BJ (cell line): ENCODE measurements around the gene MACROH2A1. TPM values are rescaled to one million over a fixed set of nuclear protein-coding genes. Genes with fewer than 3 reads are reported as not detected.
"Not testable (repeated sequence)": the region's sequence is repeated elsewhere in the genome, so short reads cannot be mapped to it uniquely, and the experiment has no call there.

ENCODE experiments used
- CTCF ChIA-PET: fragments of 350-600 bp; formaldehyde crosslinking; extraction: SDS; loops from one replicate; lab custom pipeline; 2021; ENCODE audit warnings: antibody characterized with exemption, inconsistent platforms; lab: Yijun Ruan, JAX
- POLR2A ChIA-PET: fragments of 300-600 bp; sonication (Branson Sonifier 250); formaldehyde crosslinking; extraction: SDS; loops from one replicate; lab custom pipeline; 2021; ENCODE audit warnings: antibody characterized with exemption; lab: Charles Lee
- DNase-seq: peaks from one replicate; pipeline ENCODE4 v3.0.0-alpha.2; 2011; ENCODE audit warnings: low read depth
- H3K27me3 ChIP-seq: 2 replicates; pipeline ENCODE4 v1.6.0; 2011; ENCODE audit warnings: low read length; ENCODE audit not compliant: control insufficient read depth, insufficient read depth
- H3K36me3 ChIP-seq: 2 replicates; pipeline ENCODE4 v1.5.1; 2011; ENCODE audit warnings: low read length; ENCODE audit not compliant: control insufficient read depth, insufficient read depth
- H3K4me3 ChIP-seq: 2 replicates; pipeline ENCODE4 v1.5.1; 2011; ENCODE audit warnings: low read depth, mild to moderate bottlenecking, control low read depth, low read length
- polyA plus RNA-seq: library from polyadenylated mRNA; depleted of rRNA; stranded (reverse); fragments of >200 nt; gene quantifications from 2 replicates; pipeline ENCODE4 v1.2.3, GENCODE V29; 2011
- TF ChIP-seq, protein P1 (sequence below): IDR thresholded peaks from 2 replicates; pipeline ENCODE4 v1.5.1; 2011; ENCODE audit warnings: low read depth, mild to moderate bottlenecking, control low read depth, inconsistent platforms, low read length, moderate library complexity; ENCODE audit not compliant: insufficient read depth

MACROH2A1 gene
- polyA plus RNA-seq, 1 experiment = 96.0 TPM

DNA sequence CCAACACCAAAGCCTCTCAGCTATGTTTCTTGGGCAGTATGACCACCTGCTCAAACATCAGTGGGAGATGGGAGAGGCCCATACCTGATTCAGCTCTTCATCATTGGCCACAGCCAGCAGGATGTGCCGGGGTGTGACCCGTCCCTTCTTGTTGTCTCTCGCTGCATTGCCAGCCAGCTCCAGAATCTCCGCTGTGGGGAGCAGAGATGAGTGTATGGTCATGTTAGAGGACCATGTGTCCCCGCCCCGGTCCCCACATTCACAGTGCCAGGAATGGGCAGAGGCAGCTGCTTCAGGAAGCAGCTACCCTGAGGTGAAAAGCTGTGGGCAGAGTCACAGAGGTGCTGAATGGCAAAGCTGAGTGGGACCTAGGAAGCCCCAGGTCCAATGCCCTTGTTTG lies 29.1 kb downstream of the MACROH2A1 start:
- ChIA-PET CTCF (interaction anchor here (1.1 to 1.6 kb wide), 2 partner anchors 11 to 13 kb away, joined by 4 read pairs; no protein-coding TSS in a partner anchor), POLR2A (no interaction called here)
- TF ChIP-seq, protein P1, sequence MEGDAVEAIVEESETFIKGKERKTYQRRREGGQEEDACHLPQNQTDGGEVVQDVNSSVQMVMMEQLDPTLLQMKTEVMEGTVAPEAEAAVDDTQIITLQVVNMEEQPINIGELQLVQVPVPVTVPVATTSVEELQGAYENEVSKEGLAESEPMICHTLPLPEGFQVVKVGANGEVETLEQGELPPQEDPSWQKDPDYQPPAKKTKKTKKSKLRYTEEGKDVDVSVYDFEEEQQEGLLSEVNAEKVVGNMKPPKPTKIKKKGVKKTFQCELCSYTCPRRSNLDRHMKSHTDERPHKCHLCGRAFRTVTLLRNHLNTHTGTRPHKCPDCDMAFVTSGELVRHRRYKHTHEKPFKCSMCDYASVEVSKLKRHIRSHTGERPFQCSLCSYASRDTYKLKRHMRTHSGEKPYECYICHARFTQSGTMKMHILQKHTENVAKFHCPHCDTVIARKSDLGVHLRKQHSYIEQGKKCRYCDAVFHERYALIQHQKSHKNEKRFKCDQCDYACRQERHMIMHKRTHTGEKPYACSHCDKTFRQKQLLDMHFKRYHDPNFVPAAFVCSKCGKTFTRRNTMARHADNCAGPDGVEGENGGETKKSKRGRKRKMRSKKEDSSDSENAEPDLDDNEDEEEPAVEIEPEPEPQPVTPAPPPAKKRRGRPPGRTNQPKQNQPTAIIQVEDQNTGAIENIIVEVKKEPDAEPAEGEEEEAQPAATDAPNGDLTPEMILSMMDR = no peak
- Histone ChIP-seq H3K4me3 (no peak overlapping the region), H3K36me3 (peaks cover 12% of the 10 kb centered on the region), H3K27me3 (no peaks in the 10 kb centered on the region)
- DNase-seq = no peak

DNA sequence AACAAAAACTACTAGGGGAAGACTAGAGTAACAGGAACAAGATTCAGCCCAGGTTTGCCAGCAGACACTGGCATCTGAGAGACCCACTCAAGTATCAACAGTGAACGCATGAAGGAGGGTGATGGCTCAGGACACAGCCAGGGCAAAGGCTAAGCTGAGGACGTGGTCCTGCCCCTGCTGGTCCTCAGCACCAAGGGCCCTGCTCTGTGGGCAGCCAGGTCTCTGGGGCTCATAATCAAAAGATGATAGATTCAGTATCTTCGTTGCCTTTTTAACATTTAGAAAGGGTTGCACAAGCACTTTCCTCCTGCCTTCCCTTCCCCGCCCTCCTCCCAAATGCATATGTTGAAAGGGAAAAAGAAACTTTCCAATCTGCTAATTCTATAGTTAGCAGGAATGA lies 31.5 kb downstream of the MACROH2A1 start:
- ChIA-PET POLR2A (no interaction called here), CTCF (interaction anchor here (1.0 kb wide), 2 partner anchors 11 to 30 kb away, joined by 3 read pairs; no protein-coding TSS in a partner anchor)
- no peaks in the 10 kb centered on the region for H3K27me3 ChIP-seq
- TF ChIP-seq, protein P1 = no peak
- no peak overlapping the region for H3K4me3 ChIP-seq
- peaks cover 12% of the 10 kb centered on the region for H3K36me3 ChIP-seq
- no peak for DNase-seq

DNA sequence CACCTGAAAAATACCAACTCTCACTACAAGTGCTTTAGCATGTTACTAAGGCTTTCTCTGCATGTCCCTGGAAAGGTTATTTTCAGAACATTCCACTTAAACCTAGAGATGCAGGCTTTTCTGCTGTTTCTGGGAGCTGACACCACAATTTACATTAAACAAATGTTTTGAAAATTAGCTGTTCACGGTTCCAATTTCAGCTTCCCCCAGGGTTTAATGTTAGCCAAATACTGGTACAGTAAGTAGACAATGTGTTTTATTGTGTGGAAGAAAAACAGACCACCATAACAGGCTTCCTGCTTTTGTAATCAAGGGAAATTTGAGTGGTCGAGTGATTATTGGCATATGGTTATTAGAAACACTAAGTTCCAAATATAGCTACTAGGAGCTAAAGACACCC lies 32.0 kb downstream of the MACROH2A1 start:
- H3K36me3 ChIP-seq = peaks cover 12% of the 10 kb centered on the region
- CTCF ChIA-PET = interaction anchor here (0.6 to 1.1 kb wide), 3 partner anchors 10 to 64 kb away, joined by 3 to 4 read pairs (median 3); no protein-coding TSS in a partner anchor
- H3K27me3 ChIP-seq = no peaks in the 10 kb centered on the region
- H3K4me3 ChIP-seq = no peak overlapping the region
- DNase-seq = no peak
- TF ChIP-seq, protein P1 = no peak
- POLR2A ChIA-PET = no interaction called here

DNA sequence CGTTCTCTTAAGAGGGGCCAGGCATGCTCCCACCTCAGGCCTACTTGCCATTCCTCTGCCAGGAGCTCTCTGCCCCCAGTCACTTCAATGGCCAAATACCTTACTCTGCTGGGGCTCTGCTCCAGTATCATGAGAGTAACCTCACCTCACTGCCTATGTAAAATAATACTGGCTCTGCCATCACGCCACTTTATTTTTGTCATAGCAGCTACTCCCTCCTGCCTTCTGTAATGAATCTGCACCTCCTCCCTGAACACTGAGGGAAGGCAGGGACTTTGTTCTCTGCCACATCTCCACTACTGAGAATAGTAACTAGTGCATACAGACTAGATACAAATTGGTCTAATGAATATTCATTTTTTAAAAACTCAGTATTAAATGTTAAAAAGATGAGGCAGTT lies 33.8 kb downstream of the MACROH2A1 start:
- Histone ChIP-seq H3K27me3 (no peaks in the 10 kb centered on the region), H3K4me3 (no peak overlapping the region), H3K36me3 (peaks cover 13% of the 10 kb centered on the region)
- no peak for DNase-seq
- POLR2A ChIA-PET = no interaction called here
- TF ChIP-seq, protein P1 = no peak
- CTCF ChIA-PET = interaction anchor here (0.9 to 1.2 kb wide), 3 partner anchors 11 to 61 kb away, joined by 3 to 4 read pairs (median 4); no protein-coding TSS in a partner anchor

DNA sequence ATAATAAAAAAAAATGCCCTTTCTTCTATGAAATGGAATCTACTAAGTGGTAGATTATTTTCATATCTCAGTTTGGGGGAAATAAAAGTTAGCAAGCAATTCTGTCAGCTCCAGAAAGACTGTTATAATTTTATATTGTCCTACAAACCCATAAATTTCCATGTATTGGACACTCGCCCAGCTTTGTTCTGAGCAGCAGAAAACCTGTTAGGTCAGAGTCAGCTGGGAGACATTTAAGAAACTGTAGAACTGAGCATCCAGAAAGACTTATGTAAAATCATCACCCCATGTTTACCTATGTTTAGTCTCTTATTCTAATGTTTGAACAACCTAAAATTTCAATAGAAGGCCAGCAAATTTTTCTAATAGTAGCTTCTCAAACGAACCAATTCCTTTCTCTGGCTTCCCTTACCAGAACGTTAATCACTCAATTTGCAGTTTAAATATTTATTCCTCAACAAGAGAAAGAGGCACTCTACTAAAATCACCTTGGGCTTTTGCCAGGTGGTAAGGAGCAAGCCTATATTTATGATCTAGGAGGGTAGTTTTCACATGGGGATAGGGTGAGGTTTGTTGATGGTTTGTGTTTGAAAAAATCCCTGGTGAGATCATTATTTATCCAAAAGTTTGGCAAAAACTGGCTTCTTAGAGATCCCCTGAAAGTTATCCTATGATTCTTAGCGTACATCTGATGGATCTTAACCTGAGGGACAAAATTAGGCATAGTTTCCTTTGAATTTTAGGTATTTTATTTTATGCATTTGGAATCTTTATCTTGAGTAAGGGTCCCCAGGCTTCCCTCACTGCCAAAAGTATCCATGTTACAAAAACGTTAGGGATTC lies 34.4 kb downstream of the MACROH2A1 start:
- ChIA-PET POLR2A (no interaction called here), CTCF (interaction anchor here (0.7 to 1.2 kb wide), 4 partner anchors 11 to 83 kb away, joined by 3 to 4 read pairs (median 4); partner anchors contain the start of gene DCANP1)
- peaks cover 13% of the 10 kb centered on the region for H3K36me3 ChIP-seq
- TF ChIP-seq, protein P1 = no peak
- no peak for DNase-seq
- H3K4me3 ChIP-seq = no peak overlapping the region
- no peaks in the 10 kb centered on the region for H3K27me3 ChIP-seq

DNA sequence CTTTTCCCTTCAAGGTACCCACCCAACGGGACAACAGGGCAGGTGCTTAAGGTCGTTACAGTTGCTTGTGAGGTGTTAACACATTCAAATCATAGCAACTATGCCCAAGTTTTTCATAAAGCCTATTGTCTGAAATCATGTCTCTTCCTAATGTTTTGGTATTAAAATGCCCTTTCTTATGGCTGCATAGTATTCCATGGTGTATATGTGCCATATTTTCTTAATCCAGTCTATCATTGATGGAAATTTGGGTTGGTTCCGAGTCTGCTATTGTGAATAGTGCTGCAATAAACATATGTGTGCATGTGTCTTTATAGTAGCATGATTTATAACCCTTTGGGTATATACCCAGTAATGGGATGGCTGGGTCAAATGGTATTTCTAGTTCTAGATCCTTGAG lies 35.7 kb downstream of the MACROH2A1 start:
- POLR2A ChIA-PET, H3K4me3 ChIP-seq, CTCF ChIA-PET, DNase-seq, H3K36me3 ChIP-seq, H3K27me3 ChIP-seq: not testable (repeated sequence)
